Stimulated activated CD8-positive, alpha-beta memory T cell treated with anti-CD3 and anti-CD28 coated beads, Interleukin-2, amount 100 ng/mL, for 1 hour (primary cell): ENCODE measurements around the gene UBE4B.
A peak's percentile ranks its signal among the peaks of the same experiment; 100 is the strongest.
"Not testable (repeated sequence)": the region's sequence is repeated elsewhere in the genome, so short reads cannot be mapped to it uniquely, and the experiment has no call there.

Source experiments
- DNase-seq, 2 donors: peaks; one replicate each; pipeline ENCODE4 v3.0.0-alpha.2; 2020; ENCODE audit warnings: low read depth in 2 of 2

The UBE4B gene

GRCh38 chr1:10032590-10033358 lies at the start of gene UBE4B:
Gene UBE4B, plus strand, starts transcription at chr1:10032958. Its CDS starts 713 bp downstream, at chr1:10033671.
- DNase-seq, result peak; percentile 95 to 98

- DNase-seq, result no peak
These were observed 48.5 kb upstream of the UBE4B start for GRCh38 chr1:9984253-9984652.

- no peak for DNase-seq
These were observed 47.8 kb upstream of the UBE4B start for GRCh38 chr1:9985001-9985400.

GRCh38 chr1:9989773-9990172 lies 43.0 kb upstream of the UBE4B start:
- DNase-seq, result no peak

- no peak for DNase-seq
These were observed 41.8 kb upstream of the UBE4B start for GRCh38 chr1:9990944-9991343.

GRCh38 chr1:9992910-9993309 lies 39.8 kb upstream of the UBE4B start:
- DNase-seq, result no peak

GRCh38 chr1:9993561-9994075 lies 39.1 kb upstream of the UBE4B start:
- no peak for DNase-seq

GRCh38 chr1:9996624-9997582 lies 35.9 kb upstream of the UBE4B start, which contains the start of gene RBP7:
Gene RBP7, plus strand, starts transcription at chr1:9997228. Its CDS starts 31 bp downstream, at chr1:9997259.
- DNase-seq, result no peak

GRCh38 chr1:10001016-10001665 lies 31.6 kb upstream of the UBE4B start:
- DNase-seq, result no peak

GRCh38 chr1:10005248-10005647 lies 27.5 kb upstream of the UBE4B start:
- DNase-seq, result not testable (repeated sequence)

GRCh38 chr1:10007169-10007568 lies 25.6 kb upstream of the UBE4B start:
- no peak for DNase-seq

GRCh38 chr1:10014016-10014415 lies 18.7 kb upstream of the UBE4B start:
- DNase-seq, result no peak

- DNase-seq, result no peak
These were observed 13.2 kb upstream of the UBE4B start for GRCh38 chr1:10019561-10019960.

GRCh38 chr1:10020086-10020485 lies 12.7 kb upstream of the UBE4B start:
- no peak for DNase-seq

- not testable (repeated sequence) for DNase-seq
These were observed 12.1 kb upstream of the UBE4B start for GRCh38 chr1:10020678-10021077.

GRCh38 chr1:10021992-10022391 lies 10.8 kb upstream of the UBE4B start:
- not testable (repeated sequence) for DNase-seq

- no peak for DNase-seq
These were observed 10.1 kb upstream of the UBE4B start for GRCh38 chr1:10022656-10023055.

GRCh38 chr1:10025354-10025753 lies 7.4 kb upstream of the UBE4B start:
- DNase-seq, result no peak

- no peak for DNase-seq
These were observed 5.7 kb upstream of the UBE4B start for GRCh38 chr1:10027027-10027426.

GRCh38 chr1:10028956-10029500 lies 3.7 kb upstream of the UBE4B start:
- DNase-seq, result not testable (repeated sequence)

- no peak for DNase-seq
These were observed 1.3 kb upstream of the UBE4B start for GRCh38 chr1:10031461-10031860.
